Nephron (organoid): ENCODE data around the gene PPP1R12A.

ENCODE experiments used
- H3K27ac Mint-ChIP-seq, 3 experiments: 2 replicates each; pipeline ENCODE4 v1.8.0; 2020; ENCODE audit warnings: mixed read lengths in 3 of 3, mild to moderate bottlenecking in 2 of 3, moderate library complexity in 1 of 3
- H3K27me3 Mint-ChIP-seq: 2 replicates; pipeline ENCODE4 v1.8.0; 2021; ENCODE audit warnings: low read depth, mild to moderate bottlenecking, moderate library complexity, mixed read lengths
- H3K36me3 Mint-ChIP-seq: 2 replicates; pipeline ENCODE4 v1.8.0; 2020; ENCODE audit warnings: low read depth, mixed read lengths
- H3K4me1 Mint-ChIP-seq: 2 replicates; pipeline ENCODE4 v1.8.0; 2020; ENCODE audit warnings: mixed read lengths
- H3K4me3 Mint-ChIP-seq, 3 experiments: 2 replicates each; pipeline ENCODE4 v1.8.0; 2020; ENCODE audit warnings: mild to moderate bottlenecking in 3 of 3, mixed read lengths in 3 of 3, moderate library complexity in 2 of 3
- H3K9me3 Mint-ChIP-seq: 2 replicates; pipeline ENCODE4 v1.8.0; 2020; ENCODE audit warnings: mixed read lengths
- CTCF ChIP-seq, 3 experiments: fragments of 200-600 bp; sonication (generic); IDR thresholded peaks; one replicate each; pipeline ENCODE4 v1.5.0; 2021; ENCODE audit warnings: antibody characterized with exemption in 3 of 3; ENCODE audit not compliant: unreplicated experiment in 3 of 3

Gene PPP1R12A

GRCh38 chr12:79874665-79875064, 60.2 kb downstream of the PPP1R12A start:
- no peak for TF ChIP-seq CTCF (IDR thresholded peaks at IDR 0.05; ENCODE audit: unreplicated experiment in 3 of 3)
- H3K4me3 Mint-ChIP-seq: no peak overlapping the region
- H3K9me3 Mint-ChIP-seq: no peaks in the 10 kb centered on the region
- peak overlapping the region in 1 of 3 experiments; percentile 3 for H3K27ac Mint-ChIP-seq
- no peaks in the 10 kb centered on the region for H3K4me1 Mint-ChIP-seq
- H3K36me3 Mint-ChIP-seq: peaks cover 24% of the 10 kb centered on the region
- H3K27me3 Mint-ChIP-seq: no peaks in the 10 kb centered on the region

GRCh38 chr12:79873201-79873600, 61.7 kb downstream of the PPP1R12A start:
- Mint-ChIP-seq H3K27me3 (no peaks in the 10 kb centered on the region), H3K9me3 (no peaks in the 10 kb centered on the region), H3K4me1 (no peaks in the 10 kb centered on the region), H3K36me3 (peaks cover 37% of the 10 kb centered on the region), H3K27ac (no peak overlapping the region), H3K4me3 (no peak overlapping the region)
- no peak for TF ChIP-seq CTCF (IDR thresholded peaks at IDR 0.05; ENCODE audit: unreplicated experiment in 3 of 3)

- Mint-ChIP-seq H3K4me1 (no peaks in the 10 kb centered on the region), H3K27ac (no peak overlapping the region), H3K36me3 (peaks cover 49% of the 10 kb centered on the region), H3K4me3 (no peak overlapping the region), H3K27me3 (no peaks in the 10 kb centered on the region), H3K9me3 (peaks cover 4% of the 10 kb centered on the region)
- no peak for TF ChIP-seq CTCF (IDR thresholded peaks at IDR 0.05; ENCODE audit: unreplicated experiment in 3 of 3)
Measured at GRCh38 chr12:79871621-79872020, 63.3 kb downstream of the PPP1R12A start.

- Mint-ChIP-seq H3K4me1 (no peaks in the 10 kb centered on the region), H3K9me3 (peaks cover 11% of the 10 kb centered on the region), H3K36me3 (peaks cover 56% of the 10 kb centered on the region), H3K27ac (no peak overlapping the region), H3K4me3 (no peak overlapping the region), H3K27me3 (no peaks in the 10 kb centered on the region)
- no peak for TF ChIP-seq CTCF (IDR thresholded peaks at IDR 0.05; ENCODE audit: unreplicated experiment in 3 of 3)
Measured at GRCh38 chr12:79870916-79871315, 64.0 kb downstream of the PPP1R12A start.

GRCh38 chr12:79859646-79860045, 75.3 kb downstream of the PPP1R12A start:
- no peak overlapping the region for H3K27ac Mint-ChIP-seq
- no peak for TF ChIP-seq CTCF (IDR thresholded peaks at IDR 0.05; ENCODE audit: unreplicated experiment in 3 of 3)
- H3K4me1 Mint-ChIP-seq: no peaks in the 10 kb centered on the region
- no peak overlapping the region for H3K4me3 Mint-ChIP-seq
- no peaks in the 10 kb centered on the region for H3K27me3 Mint-ChIP-seq
- peaks cover 23% of the 10 kb centered on the region for H3K9me3 Mint-ChIP-seq
- H3K36me3 Mint-ChIP-seq: peaks cover 77% of the 10 kb centered on the region

GRCh38 chr12:79858518-79858917, 76.4 kb downstream of the PPP1R12A start:
- H3K4me3 Mint-ChIP-seq: no peak overlapping the region

More at GRCh38 chr12:79858518-79858917, 76.4 kb downstream of the PPP1R12A start:
- Mint-ChIP-seq H3K36me3 (peaks cover 73% of the 10 kb centered on the region), H3K27me3 (no peaks in the 10 kb centered on the region), H3K4me1 (no peaks in the 10 kb centered on the region), H3K9me3 (peaks cover 12% of the 10 kb centered on the region), H3K27ac (no peak overlapping the region)
- TF ChIP-seq CTCF (IDR thresholded peaks at IDR 0.05; ENCODE audit: unreplicated experiment in 3 of 3): no peak
